ENCODE results near the gene OS9.

Gene OS9

GRCh38 chr12:57692500-57692899, 1.4 kb upstream of the OS9 start:
- Histone ChIP-seq H3K4me3 (no peak overlapping the region), H3K27ac (no peak overlapping the region), H3K9me3 (no peaks in the 10 kb centered on the region), H3K27me3 (peaks cover 0 to 8% of the 10 kb centered on the region in 2 donors), H3K36me3 (peaks cover 17 to 19% (median 18%) of the 10 kb centered on the region in 3 donors), H3K4me1 (peaks cover 0 to 13% (median 11%) of the 10 kb centered on the region in 4 donors)
- no peak for DNase-seq
- no peak for TF ChIP-seq CTCF (IDR thresholded peaks at IDR 0.05)
- intact Hi-C loops (cut with DNase I; ENCODE audit: low total_unique reads), result loop anchor here (5.0 kb wide), 1 partner anchor 60 kb away; the partner anchor contains the start of gene B4GALNT1

GRCh38 chr12:57693317-57693658, 644 bp upstream of the OS9 start:
- peak overlapping the region; percentile 81 to 86 for H3K4me3 ChIP-seq
- TF ChIP-seq CTCF (IDR thresholded peaks at IDR 0.05), result no peak
- no peaks in the 10 kb centered on the region for H3K9me3 ChIP-seq
- peaks cover 0 to under 1% of the 10 kb centered on the region in 2 donors for H3K27me3 ChIP-seq
- peak overlapping the region in 1 of 2 donors; percentile 14 for H3K27ac ChIP-seq
- no peak for DNase-seq
- peaks cover 0 to 13% (median 11%) of the 10 kb centered on the region in 4 donors for H3K4me1 ChIP-seq
- intact Hi-C loops (cut with DNase I; ENCODE audit: low total_unique reads), result loop anchor here (5.0 kb wide), 1 partner anchor 61 kb away; the partner anchor contains the start of gene B4GALNT1
- H3K36me3 ChIP-seq, result peaks cover 17 to 27% (median 21%) of the 10 kb centered on the region in 3 donors

GRCh38 chr12:57694459-57695019, 607 bp downstream of the OS9 start:
- intact Hi-C loops (cut with DNase I; ENCODE audit: low total_unique reads), result loop anchor here (5.0 kb wide), 1 partner anchor 62 kb away; the partner anchor contains the start of gene B4GALNT1
- no peak for TF ChIP-seq CTCF (IDR thresholded peaks at IDR 0.05)
- H3K9me3 ChIP-seq, result no peaks in the 10 kb centered on the region
- H3K36me3 ChIP-seq, result peaks cover 17 to 39% (median 31%) of the 10 kb centered on the region in 3 donors
- DNase-seq, result no peak
- H3K27ac ChIP-seq, result peak overlapping the region; percentile 81
- H3K4me1 ChIP-seq, result peaks cover 0 to 13% (median 11%) of the 10 kb centered on the region in 4 donors
- peak overlapping the region; percentile 81 to 86 for H3K4me3 ChIP-seq
- no peaks in the 10 kb centered on the region for H3K27me3 ChIP-seq

GRCh38 chr12:57695770-57696432, 2.0 kb downstream of the OS9 start:
- Histone ChIP-seq H3K4me3 (no peak overlapping the region), H3K4me1 (peaks cover 0 to 13% (median 11%) of the 10 kb centered on the region in 4 donors), H3K27ac (no peak overlapping the region), H3K36me3 (peaks cover 17 to 40% (median 31%) of the 10 kb centered on the region in 3 donors), H3K27me3 (no peaks in the 10 kb centered on the region), H3K9me3 (no peaks in the 10 kb centered on the region)
- intact Hi-C loops (cut with DNase I; ENCODE audit: low total_unique reads), result no loop called here
- no peak for DNase-seq
- TF ChIP-seq CTCF (IDR thresholded peaks at IDR 0.05), result no peak

GRCh38 chr12:57697076-57697475, 3.1 kb downstream of the OS9 start:
- no peak for DNase-seq
- Histone ChIP-seq H3K27ac (no peak overlapping the region), H3K27me3 (no peaks in the 10 kb centered on the region), H3K9me3 (no peaks in the 10 kb centered on the region), H3K4me1 (peaks cover 0 to 13% (median 11%) of the 10 kb centered on the region in 4 donors), H3K36me3 (peaks cover 17 to 45% (median 31%) of the 10 kb centered on the region in 3 donors), H3K4me3 (no peak overlapping the region)
- TF ChIP-seq CTCF (IDR thresholded peaks at IDR 0.05), result no peak
- intact Hi-C loops (cut with DNase I; ENCODE audit: low total_unique reads), result no loop called here
